Panc1 (cell line): ENCODE measurements around the gene LGALS3.

Source experiments
- POLR2AphosphoS5 ChIP-seq: IDR thresholded peaks from 2 replicates; pipeline ENCODE4 v1.6.1; 2012; ENCODE audit warnings: mild to moderate bottlenecking, low read depth, low read length, moderate library complexity
- SIN3A ChIP-seq: IDR thresholded peaks from 2 replicates; pipeline ENCODE4 v1.6.1; 2012; ENCODE audit warnings: low read depth, mild to moderate bottlenecking, low read length, moderate library complexity, borderline replicate concordance; ENCODE audit not compliant: insufficient read depth
- TF ChIP-seq, protein P1 (sequence below): fragments of 450-650 bp; IDR thresholded peaks from 2 replicates; pipeline ENCODE4 v1.5.1; 2017; ENCODE audit warnings: mild to moderate bottlenecking

DNA sequence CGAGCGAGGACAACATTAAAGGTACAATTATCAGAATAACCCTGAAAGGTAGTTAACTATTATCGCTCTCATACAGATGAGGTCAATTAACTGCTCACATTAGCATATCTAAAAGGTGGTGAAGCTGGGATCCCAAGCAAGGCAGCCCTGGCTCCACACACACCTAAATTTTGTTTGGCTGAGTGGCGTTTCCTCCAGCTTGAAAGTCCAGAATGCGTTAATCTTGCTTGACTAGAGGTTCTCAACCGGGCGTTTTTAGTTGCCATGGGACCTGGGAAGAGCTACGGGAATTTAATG is 61.8 kb downstream of the LGALS3 start:
- TF ChIP-seq, protein P1, sequence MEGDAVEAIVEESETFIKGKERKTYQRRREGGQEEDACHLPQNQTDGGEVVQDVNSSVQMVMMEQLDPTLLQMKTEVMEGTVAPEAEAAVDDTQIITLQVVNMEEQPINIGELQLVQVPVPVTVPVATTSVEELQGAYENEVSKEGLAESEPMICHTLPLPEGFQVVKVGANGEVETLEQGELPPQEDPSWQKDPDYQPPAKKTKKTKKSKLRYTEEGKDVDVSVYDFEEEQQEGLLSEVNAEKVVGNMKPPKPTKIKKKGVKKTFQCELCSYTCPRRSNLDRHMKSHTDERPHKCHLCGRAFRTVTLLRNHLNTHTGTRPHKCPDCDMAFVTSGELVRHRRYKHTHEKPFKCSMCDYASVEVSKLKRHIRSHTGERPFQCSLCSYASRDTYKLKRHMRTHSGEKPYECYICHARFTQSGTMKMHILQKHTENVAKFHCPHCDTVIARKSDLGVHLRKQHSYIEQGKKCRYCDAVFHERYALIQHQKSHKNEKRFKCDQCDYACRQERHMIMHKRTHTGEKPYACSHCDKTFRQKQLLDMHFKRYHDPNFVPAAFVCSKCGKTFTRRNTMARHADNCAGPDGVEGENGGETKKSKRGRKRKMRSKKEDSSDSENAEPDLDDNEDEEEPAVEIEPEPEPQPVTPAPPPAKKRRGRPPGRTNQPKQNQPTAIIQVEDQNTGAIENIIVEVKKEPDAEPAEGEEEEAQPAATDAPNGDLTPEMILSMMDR: no peak
- TF ChIP-seq SIN3A (no peak), POLR2AphosphoS5 (no peak)
